ENCODE data around the gene DUSP22. TPM values are rescaled to one million over a fixed set of nuclear protein-coding genes. Genes with fewer than 3 reads are reported as not detected.

Gene DUSP22
- total and polyA plus RNA-seq, 8 donors: 15.6 to 338 (median 34.8) TPM

DNA sequence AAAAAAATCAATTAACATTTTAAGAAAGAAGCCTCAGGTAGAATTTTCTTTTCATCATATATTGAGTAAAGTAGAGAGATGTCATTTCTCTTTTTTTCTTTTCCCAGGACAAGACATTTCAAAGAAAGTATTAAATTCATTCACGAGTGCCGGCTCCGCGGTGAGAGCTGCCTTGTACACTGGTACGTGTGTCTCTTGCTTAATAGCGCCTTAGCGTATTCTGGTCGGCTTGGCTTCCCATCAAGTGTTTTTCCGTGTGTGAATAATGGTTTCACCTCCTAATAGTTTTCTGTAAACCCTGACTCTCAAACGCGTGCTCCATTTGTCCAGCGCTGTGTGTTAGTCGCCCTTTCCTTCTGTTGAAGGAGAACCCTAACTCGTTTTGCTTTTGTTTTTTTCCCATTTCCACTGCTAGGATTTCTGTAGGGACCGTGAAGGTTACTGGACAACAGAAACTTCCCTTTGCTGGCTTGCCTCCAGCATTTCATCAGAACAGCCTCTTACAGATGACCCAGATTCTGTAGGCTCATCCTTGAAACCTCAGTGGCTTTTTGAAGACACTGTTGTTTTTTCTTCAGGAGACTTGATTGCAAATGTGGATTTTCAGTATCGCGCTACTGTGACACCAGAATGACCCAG is 53.6 kb downstream of the DUSP22 start:
- WGBS, 5 donors: 87 to 93% (median 91%) methylated on average over 17 of the region's 17 CpGs
- no peak for DNase-seq
- TF ChIP-seq CTCF (IDR thresholded peaks at IDR 0.05) (no peak), POLR2AphosphoS5 (IDR thresholded peaks at IDR 0.05) (no peak), EP300 (IDR thresholded peaks at IDR 0.05) (no peak), POLR2A (IDR thresholded peaks at IDR 0.05) (no peak)
- H3K9me3 ChIP-seq: no peaks in the 10 kb centered on the region
- no peaks in the 10 kb centered on the region for H3K27me3 ChIP-seq
- no peak overlapping the region for H3K4me3 ChIP-seq
- peaks cover 21 to 48% (median 39%) of the 10 kb centered on the region in 4 donors for H3K36me3 ChIP-seq
- peaks cover 0 to 11% (median 0%) of the 10 kb centered on the region in 4 donors for H3K4me1 ChIP-seq
- H3K27ac ChIP-seq: no peak overlapping the region
- intact Hi-C loops (cut with DNase I; ENCODE audit: low total_unique reads): no loop called here

DNA sequence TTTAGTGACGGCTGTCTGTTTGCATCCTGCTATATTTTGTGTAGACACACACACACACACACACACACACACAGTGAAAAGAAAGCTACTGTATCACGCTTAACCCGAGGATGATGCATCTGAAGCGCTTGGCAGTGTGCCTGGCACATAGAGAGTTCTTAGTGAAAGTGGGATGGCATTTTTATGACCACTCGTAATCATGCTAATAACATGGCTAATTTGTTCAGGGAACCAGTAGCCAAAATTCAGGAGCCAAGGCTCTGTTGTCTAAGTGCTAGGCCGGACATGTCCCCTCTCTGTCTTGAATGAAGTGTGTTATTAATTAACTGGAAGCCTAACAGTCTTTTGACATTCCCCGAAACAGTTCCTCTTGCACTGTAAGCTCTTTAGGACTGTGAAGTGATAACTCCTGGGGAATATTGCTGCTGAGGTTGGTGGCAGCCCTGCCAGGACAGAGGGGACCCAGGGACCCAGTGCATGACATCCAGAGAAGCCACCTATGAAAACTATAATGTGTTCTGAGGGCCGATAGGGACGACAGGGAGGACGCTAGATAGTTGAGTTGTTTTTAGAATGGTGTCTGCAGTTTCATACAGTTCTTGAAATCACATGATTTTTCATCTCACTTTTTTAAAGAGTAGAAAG is 54.2 kb downstream of the DUSP22 start:
- Histone ChIP-seq H3K27ac (no peak overlapping the region), H3K4me3 (no peak overlapping the region), H3K36me3 (peaks cover 21 to 49% (median 46%) of the 10 kb centered on the region in 4 donors), H3K27me3 (no peaks in the 10 kb centered on the region), H3K4me1 (peaks cover 0 to 5% (median 0%) of the 10 kb centered on the region in 4 donors), H3K9me3 (no peaks in the 10 kb centered on the region)
- no peak for DNase-seq
- TF ChIP-seq POLR2A (IDR thresholded peaks at IDR 0.05) (no peak), POLR2AphosphoS5 (IDR thresholded peaks at IDR 0.05) (no peak), EP300 (IDR thresholded peaks at IDR 0.05) (no peak), CTCF (IDR thresholded peaks at IDR 0.05) (no peak)
- WGBS, 5 donors: 76 to 85% (median 83%) methylated on average over 10 of the region's 10 CpGs
- intact Hi-C loops (cut with DNase I; ENCODE audit: low total_unique reads): no loop called here

DNA sequence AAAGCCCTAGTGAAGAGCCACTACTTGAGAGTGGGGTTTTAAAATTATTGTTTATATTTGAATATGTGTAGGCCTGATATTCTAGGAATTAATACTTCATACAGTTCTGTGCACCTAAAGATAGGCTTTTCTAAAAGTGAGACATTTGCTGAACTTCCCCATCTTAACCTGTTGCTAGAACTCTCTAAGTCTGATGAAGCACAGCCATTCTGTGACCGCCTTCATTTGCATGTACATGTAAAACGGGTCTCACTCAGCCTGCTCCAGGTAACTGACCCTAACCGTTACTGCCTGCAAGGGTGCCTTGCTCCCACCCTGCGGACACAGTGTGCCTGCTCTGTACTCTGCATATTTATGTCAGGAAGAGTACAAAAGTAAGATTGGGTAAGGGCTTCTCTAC is 54.9 kb downstream of the DUSP22 start:
- DNase-seq: no peak
- WGBS, 5 donors: 87 to 92% (median 91%) methylated on average over 4 of the region's 4 CpGs
- no peak for TF ChIP-seq CTCF (IDR thresholded peaks at IDR 0.05)
- TF ChIP-seq POLR2AphosphoS5 (IDR thresholded peaks at IDR 0.05): no peak
- TF ChIP-seq POLR2A (IDR thresholded peaks at IDR 0.05): no peak
- no peak for TF ChIP-seq EP300 (IDR thresholded peaks at IDR 0.05)
- intact Hi-C loops (cut with DNase I; ENCODE audit: low total_unique reads): no loop called here
- H3K27ac ChIP-seq: no peak overlapping the region
- peaks cover 0 to 4% (median 0%) of the 10 kb centered on the region in 4 donors for H3K4me1 ChIP-seq
- H3K4me3 ChIP-seq: no peak overlapping the region
- H3K9me3 ChIP-seq: no peaks in the 10 kb centered on the region
- H3K36me3 ChIP-seq: peaks cover 21 to 56% (median 52%) of the 10 kb centered on the region in 4 donors
- H3K27me3 ChIP-seq: no peaks in the 10 kb centered on the region

DNA sequence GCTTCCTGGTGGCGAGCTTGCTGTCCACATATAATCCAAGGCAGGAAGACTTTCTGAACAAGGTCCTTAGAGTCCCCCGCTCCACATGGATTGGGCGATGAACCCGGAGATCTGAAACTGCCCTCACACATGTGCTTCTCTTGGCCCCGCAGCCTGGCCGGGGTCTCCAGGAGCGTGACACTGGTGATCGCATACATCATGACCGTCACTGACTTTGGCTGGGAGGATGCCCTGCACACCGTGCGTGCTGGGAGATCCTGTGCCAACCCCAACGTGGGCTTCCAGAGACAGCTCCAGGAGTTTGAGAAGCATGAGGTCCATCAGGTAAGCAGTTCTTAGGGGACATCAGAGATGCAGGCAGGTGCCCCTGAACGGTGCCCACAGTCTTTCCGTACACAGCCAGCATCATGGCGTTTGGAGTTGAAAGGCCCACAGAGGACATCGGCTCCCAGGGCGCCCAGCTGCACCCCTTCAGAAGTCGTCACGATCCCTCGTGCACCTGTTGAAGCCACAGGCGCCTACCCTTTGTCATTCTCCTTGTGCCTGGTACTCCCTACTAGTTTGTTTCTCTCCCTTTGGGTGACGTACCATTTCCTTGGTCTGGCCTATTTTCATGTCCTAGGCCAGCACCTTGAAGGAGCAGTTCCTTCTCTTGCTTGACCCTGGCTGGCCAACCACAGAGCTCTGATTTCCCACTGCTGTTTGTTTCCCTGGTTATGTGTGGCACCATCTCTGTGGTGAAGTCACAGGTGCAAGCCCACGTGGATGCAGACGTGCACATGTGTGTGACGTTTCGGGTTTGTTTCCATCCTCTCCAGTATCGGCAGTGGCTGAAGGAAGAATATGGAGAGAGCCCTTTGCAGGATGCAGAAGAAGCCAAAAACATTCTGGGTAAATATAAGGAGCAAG is 55.9 kb downstream of the DUSP22 start:
- no peak for DNase-seq
- Histone ChIP-seq H3K27ac (no peak overlapping the region), H3K4me1 (no peaks in the 10 kb centered on the region), H3K36me3 (peaks cover 21 to 65% (median 57%) of the 10 kb centered on the region in 4 donors), H3K27me3 (no peaks in the 10 kb centered on the region), H3K4me3 (no peak overlapping the region), H3K9me3 (no peaks in the 10 kb centered on the region)
- TF ChIP-seq POLR2AphosphoS5 (IDR thresholded peaks at IDR 0.05) (no peak), EP300 (IDR thresholded peaks at IDR 0.05) (no peak), POLR2A (IDR thresholded peaks at IDR 0.05) (no peak), CTCF (IDR thresholded peaks at IDR 0.05) (no peak)
- 92 to 94% (median 93%) methylated on average over 27 of the region's 27 CpGs for WGBS, 5 donors
- intact Hi-C loops (cut with DNase I; ENCODE audit: low total_unique reads): no loop called here

All from stomach (tissue), 9 donors.